Loucy (cell line): Measurements from ENCODE around the gene LONP2.

Experiments used
- H2AFZ ChIP-seq: fragments of 200-600 bp; sonication (generic); 2 replicates; pipeline ENCODE4 v1.6.0; 2016; ENCODE audit warnings: antibody characterized with exemption, mild to moderate bottlenecking, low read length, moderate library complexity
- H3F3A ChIP-seq: fragments of 200-600 bp; 2 replicates; pipeline ENCODE4 v1.6.0; 2016; ENCODE audit warnings: antibody characterized with exemption, low read depth, mild to moderate bottlenecking
- H3K27me3 ChIP-seq: fragments of 200-600 bp; sonication (generic); 2 replicates; pipeline ENCODE4 v1.6.1; 2014; ENCODE audit warnings: low read length, mild to moderate bottlenecking; ENCODE audit not compliant: insufficient read depth, poor library complexity, severe bottlenecking
- H3K36me3 ChIP-seq: fragments of 200-600 bp; sonication (generic); 2 replicates; pipeline ENCODE4 v1.6.1; 2016; ENCODE audit warnings: low read length; ENCODE audit not compliant: insufficient read depth
- H3K4me1 ChIP-seq: fragments of 200-600 bp; sonication (generic); 2 replicates; pipeline ENCODE4 v1.5.1; 2014; ENCODE audit warnings: low read length, mild to moderate bottlenecking; ENCODE audit not compliant: insufficient read depth, poor library complexity, severe bottlenecking
- H3K4me2 ChIP-seq: fragments of 200-600 bp; sonication (generic); 2 replicates; pipeline ENCODE4 v1.6.0; 2014; ENCODE audit warnings: antibody characterized with exemption, low read length, low read depth, mild to moderate bottlenecking; ENCODE audit not compliant: poor library complexity, severe bottlenecking
- H3K4me3 ChIP-seq: fragments of 200-600 bp; sonication (generic); 2 replicates; pipeline ENCODE4 v1.5.1; 2014; ENCODE audit warnings: low read length, mild to moderate bottlenecking, mixed read lengths; ENCODE audit not compliant: poor library complexity, severe bottlenecking
- H3K79me2 ChIP-seq: fragments of 200-600 bp; sonication (generic); 2 replicates; pipeline ENCODE4 v1.6.1; 2014; ENCODE audit warnings: low read length; ENCODE audit not compliant: insufficient read depth
- H3K9ac ChIP-seq: fragments of 200-600 bp; sonication (generic); 2 replicates; pipeline ENCODE4 v1.6.0; 2014; ENCODE audit warnings: mild to moderate bottlenecking, low read depth, low read length, moderate library complexity; ENCODE audit not compliant: poor library complexity, severe bottlenecking
- H3K9me2 ChIP-seq: fragments of 200-600 bp; sonication (generic); replicated peaks from 2 replicates; pipeline ENCODE4 v1.6.1; 2016; ENCODE audit warnings: low read depth, low read length, mixed read lengths
- H3K9me3 ChIP-seq: fragments of 200-600 bp; sonication (generic); 2 replicates; pipeline ENCODE4 v1.6.1; 2014; ENCODE audit warnings: mild to moderate bottlenecking, antibody characterized with exemption, low read length, low read depth; ENCODE audit not compliant: insufficient read depth
- H4K20me1 ChIP-seq: fragments of 200-600 bp; sonication (generic); 2 replicates; pipeline ENCODE4 v1.6.0; 2014; ENCODE audit warnings: antibody characterized with exemption, low read length, mild to moderate bottlenecking; ENCODE audit not compliant: insufficient read depth, poor library complexity, severe bottlenecking
- CTCF ChIP-seq: fragments of 200-600 bp; sonication (generic); conservative IDR thresholded peaks from 2 replicates; pipeline ENCODE4 v1.5.1; 2014; ENCODE audit warnings: mild to moderate bottlenecking, antibody characterized with exemption, low read length
- EZH2phosphoT487 ChIP-seq: fragments of 200-600 bp; IDR thresholded peaks from 2 replicates; pipeline ENCODE4 v1.6.1; 2018; ENCODE audit warnings: antibody characterized with exemption, mild to moderate bottlenecking, moderate library complexity, borderline replicate concordance

Gene LONP2

GRCh38 chr16:48317614-48318315 lies 73.7 kb downstream of the LONP2 start:
- 0 out of 2 replicates have a peak, but pooled peaks cover 1% of the 10 kb centered on the region for H3K36me3 ChIP-seq
- no peaks in the 10 kb centered on the region for H4K20me1 ChIP-seq
- H3F3A ChIP-seq, result peaks cover 12% of the 10 kb centered on the region
- H3K4me1 ChIP-seq, result peaks cover 26% of the 10 kb centered on the region
- no peaks in the 10 kb centered on the region; the same call in 1 of the 2 replicates for H3K79me2 ChIP-seq
- peak; percentile 33 for TF ChIP-seq CTCF
- no peak for TF ChIP-seq EZH2phosphoT487
- peak overlapping the region; percentile 10 for H3K9ac ChIP-seq
- H3K9me3 ChIP-seq, result 0 out of 2 replicates have a peak, but pooled peaks cover 1% of the 10 kb centered on the region
- H3K9me2 ChIP-seq, result no peaks in the 10 kb centered on the region
- no peak overlapping the region for H2AFZ ChIP-seq
- H3K4me2 ChIP-seq, result peak overlapping the region; percentile 78
- H3K27me3 ChIP-seq, result no peaks in the 10 kb centered on the region
- peak overlapping the region; percentile 57 for H3K4me3 ChIP-seq

GRCh38 chr16:48318630-48319029 lies 74.5 kb downstream of the LONP2 start:
- Histone ChIP-seq H3K4me1 (peaks cover 26% of the 10 kb centered on the region), H3F3A (peaks cover 12% of the 10 kb centered on the region), H3K9me3 (no peaks in the 10 kb centered on the region), H3K27me3 (no peaks in the 10 kb centered on the region), H3K4me2 (peak overlapping the region; percentile 78), H3K9ac (peak overlapping the region; percentile 10), H3K9me2 (no peaks in the 10 kb centered on the region), H3K4me3 (peak overlapping the region; percentile 57), H3K36me3 (0 out of 2 replicates have a peak, but pooled peaks cover 3% of the 10 kb centered on the region), H3K79me2 (no peaks in the 10 kb centered on the region; the same call in 1 of the 2 replicates), H2AFZ (no peak overlapping the region), H4K20me1 (no peaks in the 10 kb centered on the region)
- TF ChIP-seq EZH2phosphoT487, result no peak
- TF ChIP-seq CTCF, result no peak

GRCh38 chr16:48321317-48322036 lies 77.4 kb downstream of the LONP2 start:
- no peak overlapping the region for H3K4me3 ChIP-seq
- H3K9me2 ChIP-seq, result no peaks in the 10 kb centered on the region
- no peak overlapping the region for H2AFZ ChIP-seq
- H4K20me1 ChIP-seq, result no peaks in the 10 kb centered on the region
- no peaks in the 10 kb centered on the region; the same call in 1 of the 2 replicates for H3K79me2 ChIP-seq
- no peak overlapping the region for H3K4me2 ChIP-seq
- no peaks in the 10 kb centered on the region for H3K27me3 ChIP-seq
- peaks cover 7% of the 10 kb centered on the region for H3F3A ChIP-seq
- 0 out of 2 replicates have a peak, but pooled peaks cover 9% of the 10 kb centered on the region for H3K36me3 ChIP-seq
- no peak overlapping the region for H3K9ac ChIP-seq
- no peak for TF ChIP-seq CTCF
- no peak for TF ChIP-seq EZH2phosphoT487
- peaks cover 26% of the 10 kb centered on the region for H3K4me1 ChIP-seq
- H3K9me3 ChIP-seq, result no peaks in the 10 kb centered on the region
